Measurements from ENCODE around the gene GJD4. TPM values are rescaled to one million over a fixed set of nuclear protein-coding genes. Genes with fewer than 3 reads are reported as not detected.

Gene GJD4
- total and polyA plus RNA-seq, 2 of the 4 experiments (the other 2 are of a cell fraction), result not detected

GRCh38 chr10:35559416-35559815 is 45.7 kb upstream of the GJD4 start:
- dilution Hi-C loops (cut with HindIII; ENCODE audit: low sequenced_read_pairs, unreplicated experiment) (no loop called here), in situ Hi-C loops (cut with MboI; ENCODE audit: low sequenced_read_pairs) (loop anchor here (25.0 kb wide), 1 partner anchor 447 kb away; no protein-coding TSS in a partner anchor), intact Hi-C loops (cut with micrococcal nuclease) (no loop called here)
- H3K9me1 ChIP-seq (ENCODE audit: insufficient read depth, low read length), result peaks cover 10% of the 10 kb centered on the region
- peaks cover 8 to 44% of the 10 kb centered on the region in 2 experiments; a peak in 3 of 4 replicates for H3K79me1 ChIP-seq (ENCODE audit: low read depth in 1 of 2, low read length in 2 of 2)
- peaks cover 7% of the 10 kb centered on the region for H3K4me1 ChIP-seq (ENCODE audit: control insufficient read depth, insufficient read depth, low read length)
- H2BK5ac ChIP-seq (ENCODE audit: low read depth, low read length, poor library complexity, severe bottlenecking), result no peak overlapping the region
- H2AK5ac ChIP-seq (ENCODE audit: low read depth, low read length), result no peak overlapping the region
- H2BK20ac ChIP-seq (ENCODE audit: low read depth, low read length), result no peak overlapping the region
- H4K8ac ChIP-seq (ENCODE audit: low read depth in 2 of 2, low read length in 2 of 2), result no peak overlapping the region
- TF ChIP-seq RFX5 (IDR thresholded peaks at IDR 0.05; ENCODE audit: low read depth, low read length) (no peak), CTCF (conservative IDR thresholded peaks at IDR 0.05; ENCODE audit: low read depth, low read length) (no peak), MXI1 (IDR thresholded peaks at IDR 0.05; ENCODE audit: borderline replicate concordance, low read depth, low read length) (no peak), MAFK (IDR thresholded peaks at IDR 0.05; ENCODE audit: low read depth, low read length) (no peak), POLR2A (IDR thresholded peaks at IDR 0.05; ENCODE audit: low read depth, low read length) (no peak), CEBPB (IDR thresholded peaks at IDR 0.05; ENCODE audit: low read depth, low read length) (no peak), BHLHE40 (IDR thresholded peaks at IDR 0.05; ENCODE audit: low read depth, low read length) (no peak), NFE2L2 (IDR thresholded peaks at IDR 0.05; ENCODE audit: low read depth, low read length) (no peak), RAD21 (IDR thresholded peaks at IDR 0.05; ENCODE audit: low read length) (no peak), MAZ (IDR thresholded peaks at IDR 0.05; ENCODE audit: borderline replicate concordance, low read depth, low read length) (no peak), ELK1 (IDR thresholded peaks at IDR 0.05; ENCODE audit: borderline replicate concordance, low read depth, low read length) (no peak)
- H2BK120ac ChIP-seq (ENCODE audit: low read depth, low read length), result no peak overlapping the region
- H3K27ac ChIP-seq (ENCODE audit: insufficient read depth, low read length), result no peak overlapping the region
- no peak overlapping the region for H3K18ac ChIP-seq (ENCODE audit: low read depth, low read length)
- no peak overlapping the region for H3K4me3 ChIP-seq (ENCODE audit: insufficient read depth, low read depth, low read length)
- 0 out of 2 replicates have a peak, but pooled peaks cover 6% of the 10 kb centered on the region for H4K20me1 ChIP-seq (ENCODE audit: insufficient read depth, low read length)
- WGBS, 2 experiments (ENCODE audit: extremely low coverage in 2 of 2, insufficient read length in 1 of 2), result 98% methylated on average over 5 of the region's 5 CpGs; no CpG with 5 or more reads in 1 of the 2 experiments
- H3K9me3 ChIP-seq (ENCODE audit: control insufficient read depth, insufficient read depth, low read length), result no peaks in the 10 kb centered on the region
- H3K4ac ChIP-seq (ENCODE audit: low read depth, low read length), result no peak overlapping the region
- no peak overlapping the region for H3K23ac ChIP-seq (ENCODE audit: low read depth, low read length)
- H3K56ac ChIP-seq (ENCODE audit: extremely low read depth, insufficient read depth, low read length), result no peak overlapping the region
- DNase-seq, result no peak
- BruUV-seq (replicated peaks), result no TSS peak
- H2AFZ ChIP-seq (replicated peaks; ENCODE audit: low read length, poor library complexity), result no peak overlapping the region
- no peak overlapping the region for H2BK15ac ChIP-seq (ENCODE audit: low read depth, low read length)
- no peak for ATAC-seq (ENCODE audit: low read depth)
- CTCF ChIA-PET, result no interaction called here
- H3K27me3 ChIP-seq (ENCODE audit: control insufficient read depth, insufficient read depth, low read length), result no peaks in the 10 kb centered on the region
- no peak overlapping the region for H4K91ac ChIP-seq (ENCODE audit: insufficient read depth, low read depth, low read length)
- H3K4me2 ChIP-seq (ENCODE audit: low read depth, low read length), result no peak overlapping the region
- POLR2A ChIA-PET (ENCODE audit: unreplicated experiment), result no interaction called here
- no peak overlapping the region for H3K9ac ChIP-seq (ENCODE audit: low read depth, low read length)
- no peak overlapping the region for H3K14ac ChIP-seq (replicated peaks; ENCODE audit: low read depth, low read length)
- H3K36me3 ChIP-seq (ENCODE audit: control insufficient read depth, insufficient read depth, low read length), result peaks cover 16% of the 10 kb centered on the region
- H4K5ac ChIP-seq (ENCODE audit: low read depth, low read length), result no peak overlapping the region
- no peak overlapping the region for H2AK9ac ChIP-seq (replicated peaks; ENCODE audit: low read depth, low read length, poor library complexity)
